Uterus (tissue), 2 donors: ENCODE data around the gene NAALADL1.

ENCODE experiments used
- POLR2A ChIP-seq, 2 donors: fragments of 450-650 bp; IDR thresholded peaks; one replicate each; pipeline ENCODE4 v1.6.1; 2016; ENCODE audit warnings: antibody characterized with exemption in 2 of 2, mild to moderate bottlenecking in 1 of 2, moderate library complexity in 1 of 2
- TF ChIP-seq, protein P1 (sequence below), 4 experiments: fragments of 200-600 bp in 2 of 4; fragments of 450-650 bp in 2 of 4; sonication (generic) in 2 of 4; IDR thresholded peaks; one replicate each; pipeline ENCODE4 v1.5.1; 2016 to 2019; ENCODE audit warnings: antibody characterized with exemption in 4 of 4, mild to moderate bottlenecking in 2 of 4, moderate library complexity in 1 of 4

DNA sequence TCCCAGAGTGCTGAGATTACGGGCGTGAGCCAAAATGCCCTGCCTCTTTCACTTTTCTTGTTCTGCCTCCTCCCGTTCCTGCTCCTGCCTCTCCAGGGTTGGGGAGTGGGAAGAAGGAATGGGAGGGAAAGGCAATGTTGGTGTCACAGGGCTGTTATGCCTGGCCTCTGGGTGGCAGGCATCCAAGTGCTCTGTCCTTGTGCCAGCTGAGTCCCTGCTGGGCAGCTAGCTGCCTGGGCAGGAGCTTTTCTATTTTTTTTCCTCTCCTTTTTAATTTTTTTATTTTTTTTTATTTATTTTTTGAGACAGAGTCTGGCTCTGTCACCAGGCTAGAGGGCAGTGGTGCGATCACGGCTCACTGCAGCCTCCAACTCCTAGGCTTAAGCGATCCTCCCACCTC is 21.4 kb downstream of the NAALADL1 start:
- TF ChIP-seq, protein P1, sequence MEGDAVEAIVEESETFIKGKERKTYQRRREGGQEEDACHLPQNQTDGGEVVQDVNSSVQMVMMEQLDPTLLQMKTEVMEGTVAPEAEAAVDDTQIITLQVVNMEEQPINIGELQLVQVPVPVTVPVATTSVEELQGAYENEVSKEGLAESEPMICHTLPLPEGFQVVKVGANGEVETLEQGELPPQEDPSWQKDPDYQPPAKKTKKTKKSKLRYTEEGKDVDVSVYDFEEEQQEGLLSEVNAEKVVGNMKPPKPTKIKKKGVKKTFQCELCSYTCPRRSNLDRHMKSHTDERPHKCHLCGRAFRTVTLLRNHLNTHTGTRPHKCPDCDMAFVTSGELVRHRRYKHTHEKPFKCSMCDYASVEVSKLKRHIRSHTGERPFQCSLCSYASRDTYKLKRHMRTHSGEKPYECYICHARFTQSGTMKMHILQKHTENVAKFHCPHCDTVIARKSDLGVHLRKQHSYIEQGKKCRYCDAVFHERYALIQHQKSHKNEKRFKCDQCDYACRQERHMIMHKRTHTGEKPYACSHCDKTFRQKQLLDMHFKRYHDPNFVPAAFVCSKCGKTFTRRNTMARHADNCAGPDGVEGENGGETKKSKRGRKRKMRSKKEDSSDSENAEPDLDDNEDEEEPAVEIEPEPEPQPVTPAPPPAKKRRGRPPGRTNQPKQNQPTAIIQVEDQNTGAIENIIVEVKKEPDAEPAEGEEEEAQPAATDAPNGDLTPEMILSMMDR (IDR thresholded peaks at IDR 0.05): no peak
- TF ChIP-seq POLR2A (IDR thresholded peaks at IDR 0.05): no peak
